Subcutaneous abdominal adipose tissue (tissue), 5 donors: ENCODE data around the gene RYR1.
"Not testable (repeated sequence)": the region's sequence is repeated elsewhere in the genome, so short reads cannot be mapped to it uniquely, and the experiment has no call there.

Source experiments
- H3K27ac ChIP-seq: one replicate; pipeline ENCODE4 v1.7.0; 2013; ENCODE audit warnings: low read depth, mild to moderate bottlenecking, inconsistent platforms, low read length, moderate library complexity
- H3K27me3 ChIP-seq, 5 donors: one replicate each; pipeline ENCODE4 v1.7.0; 2013; ENCODE audit warnings: low read length in 5 of 5, inconsistent platforms in 1 of 5; ENCODE audit not compliant: control insufficient read depth in 5 of 5, insufficient read depth in 4 of 5
- H3K36me3 ChIP-seq, 5 donors: one replicate each; pipeline ENCODE4 v1.7.0; 2013; ENCODE audit warnings: low read length in 5 of 5; ENCODE audit not compliant: control insufficient read depth in 5 of 5, insufficient read depth in 5 of 5
- H3K4me1 ChIP-seq, 5 donors: one replicate each; pipeline ENCODE4 v1.7.0; 2013; ENCODE audit warnings: low read length in 5 of 5, mild to moderate bottlenecking in 3 of 5, moderate library complexity in 1 of 5; ENCODE audit not compliant: control insufficient read depth in 5 of 5, insufficient read depth in 5 of 5
- H3K4me3 ChIP-seq, 5 donors: one replicate each; pipeline ENCODE4 v1.7.0; 2013; ENCODE audit warnings: low read length in 5 of 5, low read depth in 1 of 5
- H3K9ac ChIP-seq, 5 donors: one replicate each; pipeline ENCODE4 v1.7.0; 2013; ENCODE audit warnings: low read length in 5 of 5, mild to moderate bottlenecking in 4 of 5, moderate library complexity in 3 of 5
- H3K9me3 ChIP-seq, 5 donors: one replicate each; pipeline ENCODE4 v1.7.0; 2013; ENCODE audit warnings: low read length in 5 of 5; ENCODE audit not compliant: control insufficient read depth in 5 of 5
- donor health status: healthy.
- donor health status: healthy.
- donor health status: healthy.
- donor health status: healthy.
- donor health status: healthy.

The RYR1 gene

GRCh38 chr19:38571682-38572081, 138.2 kb downstream of the RYR1 start:
- no peak overlapping the region for H3K4me3 ChIP-seq
- H3K4me1 ChIP-seq, result no peaks in the 10 kb centered on the region
- no peak overlapping the region for H3K9ac ChIP-seq
- H3K27ac ChIP-seq, result no peak overlapping the region
- peaks cover 0 to 9% (median 0%) of the 10 kb centered on the region in 5 donors for H3K36me3 ChIP-seq
- H3K9me3 ChIP-seq, result no peaks in the 10 kb centered on the region
- H3K27me3 ChIP-seq, result peaks cover 0 to 1% (median 0%) of the 10 kb centered on the region in 5 donors

- H3K4me1 ChIP-seq, result no peaks in the 10 kb centered on the region
- H3K27ac ChIP-seq, result no peak overlapping the region
- no peaks in the 10 kb centered on the region for H3K9me3 ChIP-seq
- H3K9ac ChIP-seq, result no peak overlapping the region
- peaks cover 0 to 8% (median 0%) of the 10 kb centered on the region in 5 donors for H3K36me3 ChIP-seq
- no peaks in the 10 kb centered on the region for H3K27me3 ChIP-seq
- no peak overlapping the region for H3K4me3 ChIP-seq
Measured at GRCh38 chr19:38577826-38578225, 144.3 kb downstream of the RYR1 start.

- not testable (repeated sequence) for H3K36me3 ChIP-seq, H3K27ac ChIP-seq, H3K4me3 ChIP-seq, H3K27me3 ChIP-seq, H3K9me3 ChIP-seq, H3K9ac ChIP-seq, H3K4me1 ChIP-seq
Measured at GRCh38 chr19:38579304-38579703, 145.8 kb downstream of the RYR1 start.

- Histone ChIP-seq H3K36me3 (peaks cover 0 to 4% (median 0%) of the 10 kb centered on the region in 5 donors), H3K27me3 (no peaks in the 10 kb centered on the region), H3K9me3 (no peaks in the 10 kb centered on the region), H3K27ac (no peak overlapping the region), H3K9ac (no peak overlapping the region), H3K4me3 (no peak overlapping the region), H3K4me1 (no peaks in the 10 kb centered on the region)
Measured at GRCh38 chr19:38580080-38580479, 146.6 kb downstream of the RYR1 start.

- Histone ChIP-seq H3K27ac (no peak overlapping the region), H3K27me3 (no peaks in the 10 kb centered on the region), H3K36me3 (peaks cover 0 to 10% (median 0%) of the 10 kb centered on the region in 5 donors), H3K4me3 (no peak overlapping the region), H3K9ac (no peak overlapping the region), H3K9me3 (no peaks in the 10 kb centered on the region), H3K4me1 (peaks cover 0 to 4% (median 0%) of the 10 kb centered on the region in 5 donors)
Measured at GRCh38 chr19:38583219-38583984, 149.9 kb downstream of the RYR1 start.

- no peak overlapping the region for H3K9ac ChIP-seq
- H3K27me3 ChIP-seq, result no peaks in the 10 kb centered on the region
- peaks cover 0 to 10% (median 0%) of the 10 kb centered on the region in 5 donors for H3K36me3 ChIP-seq
- H3K4me3 ChIP-seq, result no peak overlapping the region
- H3K4me1 ChIP-seq, result peaks cover 0 to 4% (median 0%) of the 10 kb centered on the region in 5 donors
- H3K9me3 ChIP-seq, result no peaks in the 10 kb centered on the region
- no peak overlapping the region for H3K27ac ChIP-seq
Measured at GRCh38 chr19:38583985-38584305, 150.5 kb downstream of the RYR1 start.

GRCh38 chr19:38587562-38587961, 154.1 kb downstream of the RYR1 start:
- no peaks in the 10 kb centered on the region for H3K9me3 ChIP-seq
- H3K27me3 ChIP-seq, result peaks cover 0 to 3% (median 0%) of the 10 kb centered on the region in 5 donors
- no peak overlapping the region for H3K4me3 ChIP-seq
- no peak overlapping the region for H3K9ac ChIP-seq
- H3K4me1 ChIP-seq, result peaks cover 0 to 4% (median 0%) of the 10 kb centered on the region in 5 donors
- peaks cover 0 to 10% (median 0%) of the 10 kb centered on the region in 5 donors for H3K36me3 ChIP-seq
- H3K27ac ChIP-seq, result no peak overlapping the region

- no peak overlapping the region for H3K27ac ChIP-seq
- peaks cover 0 to 4% (median 0%) of the 10 kb centered on the region in 5 donors for H3K4me1 ChIP-seq
- no peak overlapping the region for H3K4me3 ChIP-seq
- peaks cover 0 to 3% (median 0%) of the 10 kb centered on the region in 5 donors for H3K27me3 ChIP-seq
- no peak overlapping the region for H3K9ac ChIP-seq
- no peaks in the 10 kb centered on the region for H3K9me3 ChIP-seq
- peaks cover 0 to 10% (median 0%) of the 10 kb centered on the region in 5 donors for H3K36me3 ChIP-seq
Measured at GRCh38 chr19:38588041-38588440, 154.6 kb downstream of the RYR1 start.

- Histone ChIP-seq H3K9me3 (no peaks in the 10 kb centered on the region), H3K4me3 (no peak overlapping the region), H3K4me1 (peaks cover 0 to 9% (median 5%) of the 10 kb centered on the region in 5 donors), H3K27me3 (peaks cover 0 to 13% (median 5%) of the 10 kb centered on the region in 5 donors), H3K9ac (no peak overlapping the region), H3K27ac (no peak overlapping the region), H3K36me3 (peaks cover 0 to 2% (median 0%) of the 10 kb centered on the region in 5 donors)
Measured at GRCh38 chr19:38592940-38593339, 159.4 kb downstream of the RYR1 start.

GRCh38 chr19:38596057-38596981, 162.8 kb downstream of the RYR1 start:
- Histone ChIP-seq H3K27me3 (peaks cover 0 to 13% (median 5%) of the 10 kb centered on the region in 5 donors), H3K9ac (no peak overlapping the region), H3K9me3 (no peaks in the 10 kb centered on the region), H3K36me3 (no peaks in the 10 kb centered on the region), H3K27ac (no peak overlapping the region), H3K4me3 (no peak overlapping the region), H3K4me1 (peaks cover 0 to 7% (median 5%) of the 10 kb centered on the region in 5 donors)
